ENCODE measurements around the gene ZDHHC1. TPM values are rescaled to one million over a fixed set of nuclear protein-coding genes. Genes with fewer than 3 reads are reported as not detected.
A peak's percentile ranks its signal among the peaks of the same experiment; 100 is the strongest.

Gene ZDHHC1
- total RNA-seq, 1 experiment from 2014 or later = 1.0 TPM

- Mint-ChIP-seq H3K36me3 (ENCODE audit: insufficient read depth, unreplicated experiment) (peaks cover 11% of the 10 kb centered on the region), H3K4me3 (ENCODE audit: unreplicated experiment) (no peak overlapping the region), H3K4me1 (ENCODE audit: low read depth, unreplicated experiment) (peaks cover 14% of the 10 kb centered on the region), H3K9me3 (ENCODE audit: unreplicated experiment) (no peaks in the 10 kb centered on the region), H3K27ac (ENCODE audit: unreplicated experiment) (no peak overlapping the region), H3K27me3 (ENCODE audit: insufficient read depth, unreplicated experiment) (no peaks in the 10 kb centered on the region)
- Histone ChIP-seq H3K27me3 (replicated peaks; ENCODE audit: control insufficient read depth, insufficient read depth, low read length) (no peaks in the 10 kb centered on the region), H3K36me3 (ENCODE audit: control insufficient read depth, insufficient read depth, low read length) (no peaks in the 10 kb centered on the region), H3K4me1 (peaks cover 32% of the 10 kb centered on the region), H3K4me3 (ENCODE audit: low read depth, low read length) (no peak overlapping the region), H3K9me3 (no peaks in the 10 kb centered on the region)
- intact Hi-C loops (cut with micrococcal nuclease; ENCODE audit: unreplicated experiment) = loop anchor here (1.0 to 2.0 kb wide), 3 partner anchors 19 to 56 kb away; no protein-coding TSS in a partner anchor
- peak; percentile 80 to 83 for DNase-seq
- TF ChIP-seq CTCF (IDR thresholded peaks at IDR 0.05; ENCODE audit: insufficient read depth in 1 of 2, low read depth in 1 of 2, low read length in 1 of 2, severe bottlenecking in 1 of 2, unreplicated experiment in 1 of 2) = peak; percentile 89 to 97
- POLR2A ChIA-PET = interaction anchor here (0.6 kb wide), 2 partner anchors 10 to 23 kb away, joined by 4 read pairs; no protein-coding TSS in a partner anchor
- no TSS peak for BruUV-seq (replicated peaks)
- CTCF ChIA-PET = interaction anchor here (0.5 to 2.1 kb wide), 33 partner anchors 9 to 507 kb away, joined by 3 to 19 read pairs (median 4); partner anchors contain the start of genes ATP6V0D1, KCTD19, LRRC36 and RANBP10
Observed at GRCh38 chr16:67428146-67428731, 12.0 kb upstream of the ZDHHC1 start.

GRCh38 chr16:67426950-67427349, 10.7 kb upstream of the ZDHHC1 start:
- ChIA-PET POLR2A (no interaction called here), CTCF (interaction anchor here (0.6 to 2.1 kb wide), 10 partner anchors 10 to 267 kb away, joined by 3 to 15 read pairs (median 8); partner anchors contain the start of gene ZDHHC1)
- TF ChIP-seq CTCF (IDR thresholded peaks at IDR 0.05; ENCODE audit: insufficient read depth in 1 of 2, low read depth in 1 of 2, low read length in 1 of 2, severe bottlenecking in 1 of 2, unreplicated experiment in 1 of 2) = no peak
- no peak overlapping the region for H3K27ac Mint-ChIP-seq (ENCODE audit: unreplicated experiment)
- no peak overlapping the region for H3K4me3 Mint-ChIP-seq (ENCODE audit: unreplicated experiment)
- peaks cover 11% of the 10 kb centered on the region for H3K36me3 Mint-ChIP-seq (ENCODE audit: insufficient read depth, unreplicated experiment)
- DNase-seq = no peak
- Histone ChIP-seq H3K27me3 (replicated peaks; ENCODE audit: control insufficient read depth, insufficient read depth, low read length) (no peaks in the 10 kb centered on the region), H3K9me3 (no peaks in the 10 kb centered on the region), H3K36me3 (ENCODE audit: control insufficient read depth, insufficient read depth, low read length) (no peaks in the 10 kb centered on the region), H3K4me3 (ENCODE audit: low read depth, low read length) (no peak overlapping the region), H3K4me1 (peaks cover 34% of the 10 kb centered on the region)
- intact Hi-C loops (cut with micrococcal nuclease; ENCODE audit: unreplicated experiment) = no loop called here
- peaks cover 14% of the 10 kb centered on the region for H3K4me1 Mint-ChIP-seq (ENCODE audit: low read depth, unreplicated experiment)
- no peaks in the 10 kb centered on the region for H3K9me3 Mint-ChIP-seq (ENCODE audit: unreplicated experiment)
- no peaks in the 10 kb centered on the region for H3K27me3 Mint-ChIP-seq (ENCODE audit: insufficient read depth, unreplicated experiment)
- BruUV-seq (replicated peaks) = no TSS peak

GRCh38 chr16:67426022-67426421, 9.7 kb upstream of the ZDHHC1 start:
- no peak for DNase-seq
- peaks cover 11% of the 10 kb centered on the region for H3K36me3 Mint-ChIP-seq (ENCODE audit: insufficient read depth, unreplicated experiment)
- H3K27me3 Mint-ChIP-seq (ENCODE audit: insufficient read depth, unreplicated experiment) = no peaks in the 10 kb centered on the region
- ChIA-PET POLR2A (no interaction called here), CTCF (no interaction called here)
- H3K4me3 ChIP-seq (ENCODE audit: low read depth, low read length) = no peak overlapping the region
- BruUV-seq (replicated peaks) = no TSS peak
- H3K27me3 ChIP-seq (replicated peaks; ENCODE audit: control insufficient read depth, insufficient read depth, low read length) = no peaks in the 10 kb centered on the region
- no peaks in the 10 kb centered on the region for H3K36me3 ChIP-seq (ENCODE audit: control insufficient read depth, insufficient read depth, low read length)
- intact Hi-C loops (cut with micrococcal nuclease; ENCODE audit: unreplicated experiment) = no loop called here
- no peak overlapping the region for H3K4me3 Mint-ChIP-seq (ENCODE audit: unreplicated experiment)
- TF ChIP-seq CTCF (IDR thresholded peaks at IDR 0.05; ENCODE audit: insufficient read depth in 1 of 2, low read depth in 1 of 2, low read length in 1 of 2, severe bottlenecking in 1 of 2, unreplicated experiment in 1 of 2) = no peak
- peaks cover 27% of the 10 kb centered on the region for H3K4me1 ChIP-seq
- H3K9me3 Mint-ChIP-seq (ENCODE audit: unreplicated experiment) = no peaks in the 10 kb centered on the region
- H3K27ac Mint-ChIP-seq (ENCODE audit: unreplicated experiment) = no peak overlapping the region
- H3K4me1 Mint-ChIP-seq (ENCODE audit: low read depth, unreplicated experiment) = peaks cover 14% of the 10 kb centered on the region
- H3K9me3 ChIP-seq = no peaks in the 10 kb centered on the region

Measured in Caco-2 (cell line).